HEK293T (cell line): Measurements from ENCODE around the gene C1QB.

ENCODE experiments used
- CTCF ChIA-PET: fragments of 350-600 bp; formaldehyde crosslinking; extraction: SDS; loops from one replicate; lab custom pipeline; 2021; ENCODE audit warnings: antibody characterized with exemption, inconsistent platforms; lab: Yijun Ruan, JAX
- POLR2A ChIA-PET: fragments of 350-600 bp; formaldehyde crosslinking; extraction: SDS; loops from one replicate; lab custom pipeline; 2020; ENCODE audit warnings: antibody characterized with exemption, inconsistent platforms; lab: Yijun Ruan, JAX
- DNase-seq: peaks from one replicate; pipeline ENCODE4 v3.0.0; 2012; ENCODE audit warnings: mixed read lengths; ENCODE audit errors: extremely low spot score
- ARNT ChIP-seq: fragments of 450-650 bp; IDR thresholded peaks from 2 replicates; pipeline ENCODE4 v1.6.1; 2017; ENCODE audit warnings: mild to moderate bottlenecking
- BHLHE40 ChIP-seq: fragments of 450-650 bp; IDR thresholded peaks from 2 replicates; pipeline ENCODE4 v1.6.1; 2016; ENCODE audit warnings: mild to moderate bottlenecking, moderate library complexity, borderline replicate concordance
- CTBP1 ChIP-seq: fragments of 450-650 bp; IDR thresholded peaks from 2 replicates; pipeline ENCODE4 v1.6.1; 2016; ENCODE audit warnings: borderline replicate concordance
- ELF4 ChIP-seq: fragments of 450-650 bp; IDR thresholded peaks from 2 replicates; pipeline ENCODE4 v1.6.1; 2017; ENCODE audit warnings: antibody characterized with exemption
- FOXA1 ChIP-seq: fragments of 450-650 bp; IDR thresholded peaks from 2 replicates; pipeline ENCODE4 v1.6.1; 2016; ENCODE audit warnings: mild to moderate bottlenecking
- FOXK2 ChIP-seq: fragments of 450-650 bp; IDR thresholded peaks from 2 replicates; pipeline ENCODE4 v1.6.1; 2016; ENCODE audit warnings: mild to moderate bottlenecking
- FOXM1 ChIP-seq: fragments of 450-650 bp; IDR thresholded peaks from 2 replicates; pipeline ENCODE4 v1.6.1; 2017; ENCODE audit warnings: mild to moderate bottlenecking, borderline replicate concordance
- HDGF ChIP-seq: fragments of 450-650 bp; IDR thresholded peaks from 2 replicates; pipeline ENCODE4 v1.6.1; 2017; ENCODE audit warnings: antibody characterized with exemption, borderline replicate concordance
- L3MBTL2 ChIP-seq: fragments of 450-650 bp; conservative IDR thresholded peaks from 2 replicates; pipeline ENCODE4 v1.6.1; 2016; ENCODE audit warnings: mild to moderate bottlenecking
- LEF1 ChIP-seq: fragments of 450-650 bp; IDR thresholded peaks from 2 replicates; pipeline ENCODE4 v1.6.1; 2017; ENCODE audit warnings: mild to moderate bottlenecking, borderline replicate concordance
- NFRKB ChIP-seq: fragments of 450-650 bp; IDR thresholded peaks from 2 replicates; pipeline ENCODE4 v1.6.1; 2016; ENCODE audit warnings: mild to moderate bottlenecking, moderate library complexity
- SP1 ChIP-seq: fragments of 450-650 bp; IDR thresholded peaks from 2 replicates; pipeline ENCODE4 v1.6.1; 2017
- SUZ12 ChIP-seq: fragments of 450-650 bp; IDR thresholded peaks from 2 replicates; pipeline ENCODE4 v1.6.1; 2016; ENCODE audit warnings: mild to moderate bottlenecking
- TARDBP ChIP-seq: fragments of 450-650 bp; IDR thresholded peaks from 2 replicates; pipeline ENCODE4 v1.6.1; 2016
- ZNF384 ChIP-seq: fragments of 450-650 bp; IDR thresholded peaks from 2 replicates; pipeline ENCODE4 v1.6.1; 2016
- TF ChIP-seq, protein P1 (sequence below): fragments of 450-650 bp; IDR thresholded peaks from 2 replicates; pipeline ENCODE4 v1.6.1; 2016

Gene C1QB

DNA sequence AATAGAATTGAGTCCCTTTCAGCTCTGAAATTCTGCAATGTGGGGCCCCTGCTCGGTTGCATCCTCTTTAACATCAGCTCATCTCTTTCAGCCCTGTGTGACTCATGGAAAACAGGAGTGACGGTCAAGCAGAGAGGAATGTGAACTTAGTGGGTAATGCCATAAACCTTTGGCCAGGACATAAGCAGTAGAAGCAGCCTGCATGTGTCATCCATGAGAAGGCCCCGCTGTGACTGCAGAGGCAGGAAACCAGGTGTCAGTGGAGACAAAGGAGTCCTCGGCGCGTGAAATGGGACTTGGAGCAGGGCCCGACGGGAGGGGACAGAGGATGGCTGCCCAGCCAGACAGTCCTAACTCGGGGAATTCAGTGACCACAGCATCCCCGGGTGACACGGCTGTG is 36.5 kb downstream of the C1QB start:
- no peak for DNase-seq
- POLR2A ChIA-PET: no interaction called here
- CTCF ChIA-PET: interaction anchor here (0.7 kb wide), 1 partner anchor 15 kb away, joined by 3 read pairs; no protein-coding TSS in a partner anchor
- TF ChIP-seq FOXM1 (no peak), ELF4 (no peak), SP1 (no peak), BHLHE40 (no peak), TARDBP (no peak), FOXA1 (no peak), NFRKB (no peak)
- TF ChIP-seq, protein P1, sequence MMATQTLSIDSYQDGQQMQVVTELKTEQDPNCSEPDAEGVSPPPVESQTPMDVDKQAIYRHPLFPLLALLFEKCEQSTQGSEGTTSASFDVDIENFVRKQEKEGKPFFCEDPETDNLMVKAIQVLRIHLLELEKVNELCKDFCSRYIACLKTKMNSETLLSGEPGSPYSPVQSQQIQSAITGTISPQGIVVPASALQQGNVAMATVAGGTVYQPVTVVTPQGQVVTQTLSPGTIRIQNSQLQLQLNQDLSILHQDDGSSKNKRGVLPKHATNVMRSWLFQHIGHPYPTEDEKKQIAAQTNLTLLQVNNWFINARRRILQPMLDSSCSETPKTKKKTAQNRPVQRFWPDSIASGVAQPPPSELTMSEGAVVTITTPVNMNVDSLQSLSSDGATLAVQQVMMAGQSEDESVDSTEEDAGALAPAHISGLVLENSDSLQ: no peak

DNA sequence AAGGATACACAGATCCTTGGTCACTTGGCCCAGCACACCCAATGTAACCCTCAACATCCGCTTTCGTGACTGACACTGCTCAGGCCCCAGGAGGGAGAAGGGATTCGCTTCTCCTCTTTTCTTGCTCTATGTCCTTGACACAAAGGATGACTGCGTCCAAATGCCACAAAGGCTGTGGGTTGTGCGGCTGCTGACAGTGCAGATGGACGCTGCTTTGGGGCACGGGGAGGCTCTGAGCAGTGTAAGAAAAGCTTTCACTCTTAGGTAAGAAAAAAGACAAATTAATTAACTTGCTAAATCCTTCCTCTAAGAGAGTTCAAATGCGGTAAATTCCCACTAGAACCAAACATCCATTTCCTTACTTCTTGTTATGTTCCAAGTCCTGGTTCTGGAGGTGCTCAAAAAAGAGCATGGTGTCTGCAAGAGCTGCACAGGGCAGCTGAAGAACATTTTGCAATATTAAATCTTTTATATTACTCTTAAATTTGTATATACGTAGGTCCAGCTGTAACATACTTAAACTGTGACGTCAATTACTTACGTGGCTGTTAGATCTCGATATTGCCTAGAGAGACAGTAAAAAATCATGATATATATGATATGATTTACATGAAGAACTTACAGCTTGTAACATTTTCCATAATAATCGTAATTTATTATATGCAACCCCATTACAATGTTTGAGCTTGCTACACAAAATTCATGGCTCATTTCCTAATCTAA is 38.2 kb downstream of the C1QB start:
- ChIA-PET CTCF (interaction anchor here (2.4 kb wide), 1 partner anchor 13 kb away, joined by 22 read pairs; no protein-coding TSS in a partner anchor), POLR2A (no interaction called here)
- TF ChIP-seq FOXK2 (no peak), LEF1 (no peak), ARNT (no peak), ELF4 (no peak), SP1 (no peak), FOXA1 (no peak), SUZ12 (no peak), L3MBTL2 (no peak), BHLHE40 (no peak)
- DNase-seq: no peak

DNA sequence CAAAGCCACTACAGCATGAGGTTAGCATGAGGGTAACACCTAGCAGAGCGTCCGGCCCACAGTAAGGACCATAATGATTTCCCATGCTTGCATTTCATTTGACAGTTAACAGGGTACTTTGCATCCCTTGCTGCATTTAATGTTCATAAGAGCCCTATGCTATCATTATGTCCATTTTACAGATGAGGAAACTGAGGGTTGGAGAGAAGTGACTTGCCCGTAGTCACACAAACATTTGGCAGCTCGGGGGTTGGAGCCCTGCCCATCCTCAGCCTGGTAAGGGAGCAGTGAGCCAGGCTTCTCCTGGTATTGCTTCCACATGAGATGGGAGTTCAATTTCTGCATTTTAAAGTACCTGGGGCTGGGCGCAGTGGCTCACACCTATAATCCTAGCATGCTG is 41.1 kb downstream of the C1QB start:
- no peak for DNase-seq
- ChIA-PET CTCF (no interaction called here), POLR2A (no interaction called here)
- no peak for TF ChIP-seq FOXM1
- no peak for TF ChIP-seq NFRKB
- TF ChIP-seq ELF4: no peak
- TF ChIP-seq ARNT: no peak
- no peak for TF ChIP-seq FOXA1
- TF ChIP-seq, protein P1: no peak
- TF ChIP-seq SUZ12: no peak
- no peak for TF ChIP-seq LEF1
- TF ChIP-seq CTBP1: no peak
- no peak for TF ChIP-seq L3MBTL2
- TF ChIP-seq TARDBP: no peak
- no peak for TF ChIP-seq HDGF
- TF ChIP-seq ZNF384: no peak
- TF ChIP-seq FOXK2: no peak
- no peak for TF ChIP-seq BHLHE40
- no peak for TF ChIP-seq SP1

DNA sequence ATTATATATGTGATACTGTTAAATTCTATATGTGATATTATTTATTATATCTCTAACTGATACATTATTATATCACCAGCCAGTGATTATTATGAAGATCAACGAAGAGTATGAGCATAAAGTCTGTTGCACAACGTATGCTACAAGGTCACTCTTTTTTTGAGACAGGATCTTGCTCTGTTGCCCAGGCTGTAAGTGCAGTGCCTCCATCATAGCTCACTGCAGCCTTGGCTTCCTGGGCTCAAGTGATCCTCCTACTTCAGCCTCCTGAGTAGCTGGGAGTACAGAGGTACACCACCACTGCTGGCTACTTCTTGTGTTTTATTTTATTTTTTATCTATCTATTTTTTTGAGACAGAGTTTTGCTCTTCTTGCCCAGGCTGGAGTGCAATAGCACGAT is 43.6 kb downstream of the C1QB start:
- ChIA-PET CTCF (interaction anchor here (0.8 kb wide), 1 partner anchor 165 kb away, joined by 3 read pairs; no protein-coding TSS in a partner anchor), POLR2A (no interaction called here)
- TF ChIP-seq ZNF384 (no peak), CTBP1 (no peak), L3MBTL2 (no peak), ARNT (no peak), HDGF (no peak), FOXA1 (no peak), BHLHE40 (no peak), TARDBP (no peak), FOXM1 (no peak)
- TF ChIP-seq, protein P1: no peak
- DNase-seq: no peak

DNA sequence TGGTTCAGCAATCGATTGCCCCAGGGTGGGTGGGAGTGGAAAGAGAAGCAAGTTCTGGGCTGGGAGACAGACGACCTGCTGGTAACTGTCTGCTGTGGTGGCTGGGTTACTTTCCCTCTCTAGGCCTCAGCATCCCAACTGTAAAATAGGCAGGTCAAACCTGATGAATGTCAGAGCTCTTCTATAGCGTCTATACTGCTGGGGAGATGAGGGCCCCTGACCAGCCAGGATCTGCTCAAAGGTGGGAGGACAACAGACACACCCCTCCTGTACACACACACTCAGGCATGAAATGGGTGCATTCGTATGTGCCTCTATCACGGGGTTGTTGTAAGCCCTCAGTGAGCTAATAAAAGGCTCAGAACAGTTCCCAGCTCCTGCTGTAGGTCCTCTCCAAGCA is 44.9 kb downstream of the C1QB start:
- TF ChIP-seq CTBP1 (no peak), SP1 (no peak), NFRKB (no peak), FOXK2 (no peak), SUZ12 (no peak), LEF1 (no peak), ELF4 (no peak), BHLHE40 (no peak)
- DNase-seq: no peak
- CTCF ChIA-PET: no interaction called here

DNA sequence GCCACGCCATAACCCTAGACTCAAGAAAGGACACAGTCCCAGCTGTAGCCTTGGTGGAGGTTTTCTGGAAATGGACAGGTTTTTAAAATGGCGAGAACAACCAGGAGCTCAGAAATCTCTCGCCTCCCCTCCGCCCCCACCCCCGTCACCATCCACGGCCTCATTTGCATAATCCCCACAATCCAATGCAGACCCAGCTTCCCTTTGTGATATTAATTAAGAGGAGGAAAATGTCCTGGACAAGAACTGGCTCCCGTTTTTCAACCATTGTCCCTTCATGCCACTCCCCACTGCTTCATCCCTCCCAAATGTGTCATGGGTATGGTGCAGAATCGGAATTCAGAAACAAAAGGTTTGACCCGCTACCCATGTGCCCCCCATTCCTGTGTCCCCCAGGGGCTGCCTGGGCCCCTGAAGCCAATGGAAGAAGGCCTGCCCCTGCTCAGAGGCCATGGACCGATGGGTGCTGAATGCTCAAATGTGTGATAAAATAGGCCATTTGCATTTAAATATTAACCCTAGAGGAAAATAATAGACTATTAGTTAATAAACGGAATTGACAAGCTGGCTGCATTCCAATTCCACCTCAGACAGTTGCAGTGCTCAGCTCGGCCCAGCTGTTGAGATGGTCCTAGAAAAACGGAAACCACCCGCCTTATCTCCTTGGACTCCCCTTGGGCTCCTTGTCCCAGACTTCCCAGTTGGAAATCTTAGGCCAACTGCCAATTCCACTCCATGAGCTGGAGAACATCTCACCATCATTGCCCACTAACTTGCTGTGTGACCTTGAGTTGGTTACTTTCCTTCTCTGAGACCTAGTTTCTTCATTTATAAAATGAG is 46.9 kb downstream of the C1QB start:
- CTCF ChIA-PET: no interaction called here
- POLR2A ChIA-PET: no interaction called here
- TF ChIP-seq ELF4 (no peak), BHLHE40 (no peak), CTBP1 (no peak), HDGF (no peak), FOXA1 (no peak), ZNF384 (no peak), ARNT (no peak), L3MBTL2 (no peak), LEF1 (no peak), NFRKB (no peak), FOXM1 (no peak), TARDBP (no peak)
- TF ChIP-seq, protein P1: no peak
- no peak for DNase-seq

More for the DNA sequence above, 44.9 kb downstream of the C1QB start:
- POLR2A ChIA-PET: no interaction called here
